Adrenal gland (tissue), 19 donors: ENCODE measurements around the gene EHBP1. TPM values are rescaled to one million over a fixed set of nuclear protein-coding genes. Genes with fewer than 3 reads are reported as not detected.

Experiments
- DNase-seq, 7 donors: peaks; one replicate each; pipeline ENCODE4 v3.0.0-alpha.2; 2019 to 2020
- H3K27ac ChIP-seq, 5 donors: fragments of 200-600 bp; sonication (generic) in 4 of 5; 1 replicate in 3 of 5; 2 replicates in 2 of 5; pipeline versions ENCODE4 v1.5.1 to v1.8.0; 2016 to 2020; ENCODE audit warnings: mild to moderate bottlenecking in 1 of 5
- H3K27me3 ChIP-seq: fragments of 200-600 bp; 2 replicates; pipeline ENCODE4 v1.8.0; 2021
- H3K36me3 ChIP-seq, 2 donors: fragments of 200-600 bp; replicated peaks in 1 of 2; 1 replicate in 1 of 2; 2 replicates in 1 of 2; pipeline versions ENCODE4 v1.5.1 to v1.8.0; 2018 to 2022
- H3K4me1 ChIP-seq, 2 donors: fragments of 200-600 bp; replicated peaks in 1 of 2; 1 replicate in 1 of 2; 2 replicates in 1 of 2; pipeline versions ENCODE4 v1.5.1 to v1.8.0; 2018 to 2021
- H3K4me3 ChIP-seq, 4 donors: fragments of 200-600 bp; sonication (generic) in 3 of 4; one replicate each; pipeline ENCODE4 v1.5.1; 2016 to 2018
- H3K9me3 ChIP-seq, 3 donors: fragments of 200-600 bp; sonication (generic) in 1 of 3; replicated peaks in 1 of 3; 1 replicate in 2 of 3; 2 replicates in 1 of 3; pipeline versions ENCODE4 v1.5.1 to v1.8.0; 2016 to 2021
- CTCF ChIP-seq, 6 experiments: fragments of 450-650 bp in 4 of 6; fragments of 200-600 bp in 2 of 6; sonication (generic) in 1 of 6; IDR thresholded peaks; 1 replicate in 5 of 6; 2 replicates in 1 of 6; pipeline versions ENCODE4 v1.5.1 to v1.8.0; 2016 to 2021; ENCODE audit warnings: antibody characterized with exemption in 6 of 6, mild to moderate bottlenecking in 2 of 6, moderate library complexity in 1 of 6
- POLR2A ChIP-seq, 2 donors: fragments of 450-650 bp; IDR thresholded peaks; one replicate each; pipeline ENCODE4 v1.6.1; 2017; ENCODE audit warnings: antibody characterized with exemption in 2 of 2, mild to moderate bottlenecking in 2 of 2, moderate library complexity in 1 of 2
- WGBS, 4 donors: extraction: QIAGEN DNeasy Blood & Tissue Kit in 2 of 4; methylation state at CpG; one replicate each; pipeline versions ENCODE4 v1.1.5 to v1.1.7; 2013 to 2017; 5-methylcytosine and 5-hydroxymethylcytosine counted together
- intact Hi-C, 2 donors: fragments of 100-400 bp; cut with DNase I; formaldehyde crosslinking; loops; one replicate each; pipeline versions ENCODE4 v1.14.1 to v1.15.0; 2022 to 2023
- long read RNA-seq, 10 donors: library from polyadenylated mRNA in 3 of 10; unstranded in 2 of 10; stranded (forward) in 1 of 10; transcript quantifications; one replicate each; pipeline ENCODE4 v2.0.0 and lab custom pipeline, GENCODE V29; 2021 to 2026
- polyA plus RNA-seq, 3 donors: library from polyadenylated mRNA; stranded (reverse); fragments of 200-250 nt in 2 of 3; fragments of 350-450 nt in 1 of 3; fragmentation: Illumina TruSeq in 1 of 3; extraction: RNeasy Lipid Tissue Mini Kit (QIAGEN cat#74804) in 1 of 3; gene quantifications; one replicate each; pipeline ENCODE4 v1.2.3, GENCODE V29; 2013 to 2014
- total RNA-seq, 9 donors: library from RNA; depleted of rRNA in 4 of 9; stranded (reverse); fragments of >200 nt in 4 of 9; fragments of 120-200 nt in 1 of 9; fragmentation: NEBNext Ultra II Directional in 1 of 9; extraction: Animal tissue kit (Norgen Biotek cat#: 25700) in 1 of 9; gene quantifications; one replicate each; pipeline versions ENCODE4 v1.1.0 to v1.2.4, GENCODE V29; 2013 to 2023
- donor health status: healthy with polysubstance abuse.
- donor health status: Bipolar disorder and iron deficiency.
- donor health status: DM: yes; HTN: yes; CAD: no.
- donor health status: DM: no; HTN: no; CAD: no.
- donor health status: DM: no; HTN: no; CAD: no.
- donor health status: DM: yes; HTN: yes; CAD: no.

The EHBP1 gene
- 10 to 100 TPM; 26.8 to 83.6 (median 46.3) TPM for total RNA-seq
- polyA plus RNA-seq = 10 to 100 TPM; 13.5 to 61.2 (median 18.5) TPM
- long read RNA-seq, donor 1, full-length matches to known transcripts = 1 of 1 reads
- long read RNA-seq, donor 1, partial matches to known transcripts = 0 of 1 reads
- long read RNA-seq, donor 1, other reads (novel, unspliced or antisense) = 0 of 1 reads
- long read RNA-seq, donor 2, partial matches to known transcripts = 0 of 1 reads
- long read RNA-seq, donor 2, other reads (novel, unspliced or antisense) = 0 of 1 reads
- long read RNA-seq, donor 3 = 0 reads
- long read RNA-seq, donor 4, partial matches to known transcripts = 4 of 7 reads
- long read RNA-seq, donor 4, other reads (novel, unspliced or antisense) = 3 of 7 reads
- long read RNA-seq, donor 5, partial matches to known transcripts = 3 of 18 reads
- long read RNA-seq, donor 5, other reads (novel, unspliced or antisense) = 14 of 18 reads
- long read RNA-seq, donor 6, partial matches to known transcripts = 1 of 7 reads
- long read RNA-seq, donor 6, other reads (novel, unspliced or antisense) = 2 of 7 reads
- long read RNA-seq, donor 7 = 0 reads
- long read RNA-seq, donor 8, partial matches to known transcripts = 0 of 2 reads
- long read RNA-seq, donor 8, other reads (novel, unspliced or antisense) = 0 of 2 reads
- long read RNA-seq, donor 9, partial matches to known transcripts = 0 of 2 reads
- long read RNA-seq, donor 9, other reads (novel, unspliced or antisense) = 0 of 2 reads
- long read RNA-seq, donor 10, partial matches to known transcripts = 0 of 1 reads
- long read RNA-seq, donor 10, other reads (novel, unspliced or antisense) = 0 of 1 reads

- peak within 1 kb of the TSS; percentile 67 to 95 (median 90) for H3K27ac ChIP-seq
- peaks cover 18 to 42% of the 10 kb centered on the region in 2 donors for H3K4me1 ChIP-seq
- peak; percentile 94 to 98 for TF ChIP-seq POLR2A (IDR thresholded peaks at IDR 0.05)
- peak in 1 of 6 experiments; percentile 15 for TF ChIP-seq CTCF (IDR thresholded peaks at IDR 0.05)
- WGBS, 4 donors = 1% methylated on average over 34 to 45 of the region's 45 CpGs
- no peaks in the 10 kb centered on the region for H3K9me3 ChIP-seq
- peak; percentile 99 to 100 (median 99) for DNase-seq
- intact Hi-C loops = loop anchor here in 1 of 2 donors (10.0 kb wide), 1 partner anchor 60 kb away; no protein-coding TSS in a partner anchor
- H3K27me3 ChIP-seq = no peaks in the 10 kb centered on the region
- H3K36me3 ChIP-seq = no peaks in the 10 kb centered on the region
- peak within 1 kb of the TSS in 3 of 4 donors; percentile 75 to 100 (median 84) for H3K4me3 ChIP-seq
Measured at GRCh38 chr2:62705007-62705829, at the start of gene EHBP1. TSS of gene EHBP1 (plus strand) at chr2:62705713. CDS start at chr2:62707192, 1,479 bp downstream.

DNA sequence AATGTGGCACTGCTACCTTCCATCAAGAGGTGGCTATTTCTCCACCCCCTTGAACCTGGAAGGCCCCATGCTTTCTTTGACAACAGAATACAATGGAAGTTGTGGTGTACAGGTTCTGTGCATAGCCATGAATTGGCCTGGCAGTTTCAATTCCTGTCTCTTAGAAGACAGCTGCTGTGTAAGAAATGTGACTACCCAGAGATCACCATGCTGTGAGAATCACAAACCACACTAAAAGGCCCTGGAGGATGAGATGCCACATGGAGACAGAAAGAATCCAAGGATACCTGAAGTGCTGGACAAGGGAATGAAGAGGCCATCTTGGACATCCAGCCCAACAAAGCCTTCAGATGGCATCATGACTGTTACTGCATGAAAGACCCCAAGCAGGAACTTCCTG is 47.7 kb upstream of the EHBP1 start:
- TF ChIP-seq CTCF (IDR thresholded peaks at IDR 0.05) (no peak), POLR2A (IDR thresholded peaks at IDR 0.05) (no peak)
- H3K27me3 ChIP-seq = no peaks in the 10 kb centered on the region
- H3K9me3 ChIP-seq = no peaks in the 10 kb centered on the region
- intact Hi-C loops = no loop called here
- H3K36me3 ChIP-seq = no peaks in the 10 kb centered on the region
- H3K4me1 ChIP-seq = peaks cover 11 to 28% of the 10 kb centered on the region in 2 donors
- no peak overlapping the region for H3K27ac ChIP-seq
- H3K4me3 ChIP-seq = no peak overlapping the region
- no peak for DNase-seq

DNA sequence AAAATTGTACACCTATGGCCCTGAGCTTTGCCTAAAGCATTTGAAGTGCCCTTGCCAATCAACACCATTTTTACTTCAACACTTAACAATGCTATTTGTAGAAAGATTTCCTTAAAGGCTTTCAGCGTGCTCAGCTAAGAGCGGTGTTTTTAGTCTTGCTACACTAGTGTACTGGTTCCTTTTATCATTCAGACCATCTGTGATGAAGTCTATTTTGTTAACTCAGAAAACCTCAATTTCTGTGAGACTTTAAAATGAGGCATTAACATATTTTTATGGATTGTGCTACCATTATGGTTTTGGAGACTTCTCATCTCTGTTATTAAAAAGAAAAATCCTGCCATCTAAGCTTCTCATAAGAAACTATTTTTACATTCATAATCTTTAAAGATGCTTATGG is 46.6 kb upstream of the EHBP1 start:
- TF ChIP-seq POLR2A (IDR thresholded peaks at IDR 0.05) (no peak), CTCF (IDR thresholded peaks at IDR 0.05) (no peak)
- Histone ChIP-seq H3K4me3 (no peak overlapping the region), H3K36me3 (no peaks in the 10 kb centered on the region), H3K27ac (no peak overlapping the region), H3K27me3 (no peaks in the 10 kb centered on the region), H3K9me3 (no peaks in the 10 kb centered on the region), H3K4me1 (peaks cover 22 to 39% of the 10 kb centered on the region in 2 donors)
- 91 to 98% (median 96%) methylated on average over 2 of the region's 2 CpGs for WGBS, 4 donors
- intact Hi-C loops = no loop called here
- no peak for DNase-seq
